CD8-positive, alpha-beta memory T cell (primary cell): ENCODE measurements around the gene ATAD5. TPM values are rescaled to one million over a fixed set of nuclear protein-coding genes. Genes with fewer than 3 reads are reported as not detected.
"Not testable (repeated sequence)": the region's sequence is repeated elsewhere in the genome, so short reads cannot be mapped to it uniquely, and the experiment has no call there.

Experiments used
- CTCF ChIA-PET: fragments of 350-600 bp; sonication (Branson Sonifier 250); formaldehyde crosslinking; loops from one replicate; lab custom pipeline; 2021; ENCODE audit warnings: antibody characterized with exemption; lab: Charles Lee
- POLR2A ChIA-PET: fragments of 350-600 bp; sonication (Branson Sonifier 250); formaldehyde crosslinking; loops from one replicate; lab custom pipeline; 2021; ENCODE audit warnings: antibody characterized with exemption; lab: Charles Lee
- DNase-seq, 5 donors: peaks; one replicate each; pipeline versions ENCODE4 v3.0.0 to v3.0.0-alpha.2; 2020 to 2022; ENCODE audit warnings: mixed read lengths in 1 of 5
- H3K27ac ChIP-seq: one replicate; pipeline ENCODE4 v1.7.0; 2013; ENCODE audit warnings: low read depth, mild to moderate bottlenecking, low read length, moderate library complexity
- H3K27me3 ChIP-seq: 2 replicates; pipeline ENCODE4 v1.7.0; 2013; ENCODE audit warnings: low read length, mild to moderate bottlenecking; ENCODE audit not compliant: insufficient read depth, poor library complexity, severe bottlenecking
- H3K36me3 ChIP-seq: 2 replicates; pipeline ENCODE4 v1.7.0; 2013; ENCODE audit warnings: mild to moderate bottlenecking, low read length, moderate library complexity; ENCODE audit not compliant: insufficient read depth
- H3K4me1 ChIP-seq: 2 replicates; pipeline ENCODE4 v1.7.0; 2013; ENCODE audit warnings: mild to moderate bottlenecking, low read length, moderate library complexity; ENCODE audit not compliant: insufficient read depth
- H3K4me3 ChIP-seq: 2 replicates; pipeline ENCODE4 v1.7.0; 2013; ENCODE audit warnings: mild to moderate bottlenecking, low read length
- H3K9me3 ChIP-seq: 2 replicates; pipeline ENCODE4 v1.7.0; 2013; ENCODE audit warnings: mild to moderate bottlenecking, low read length
- H3K27ac Mint-ChIP-seq, 8 donors: one replicate each; pipeline ENCODE4 v1.8.0; 2020 to 2021; ENCODE audit warnings: mixed read lengths in 8 of 8, mild to moderate bottlenecking in 6 of 8, inconsistent platforms in 3 of 8, moderate library complexity in 3 of 8
- H3K27me3 Mint-ChIP-seq, 2 donors: one replicate each; pipeline ENCODE4 v1.8.0; 2020 to 2021; ENCODE audit warnings: mixed read lengths in 2 of 2, mild to moderate bottlenecking in 1 of 2, moderate library complexity in 1 of 2
- H3K36me3 Mint-ChIP-seq, 3 donors: one replicate each; pipeline ENCODE4 v1.8.0; 2020 to 2021; ENCODE audit warnings: mixed read lengths in 3 of 3, inconsistent platforms in 1 of 3, mild to moderate bottlenecking in 1 of 3
- H3K4me1 Mint-ChIP-seq, 3 donors: one replicate each; pipeline ENCODE4 v1.8.0; 2020 to 2021; ENCODE audit warnings: mixed read lengths in 3 of 3, inconsistent platforms in 1 of 3, mild to moderate bottlenecking in 1 of 3
- H3K4me3 Mint-ChIP-seq, 7 donors: one replicate each; pipeline ENCODE4 v1.8.0; 2020 to 2021; ENCODE audit warnings: mixed read lengths in 7 of 7, mild to moderate bottlenecking in 6 of 7, moderate library complexity in 4 of 7, inconsistent platforms in 2 of 7
- H3K9me3 Mint-ChIP-seq, 5 donors: one replicate each; pipeline ENCODE4 v1.8.0; 2020 to 2022; ENCODE audit warnings: mixed read lengths in 5 of 5, mild to moderate bottlenecking in 3 of 5, moderate library complexity in 2 of 5, inconsistent platforms in 1 of 5
- polyA plus RNA-seq: library from polyadenylated mRNA; unstranded; fragments of 300-500 nt; fragmentation: Illumina TruSeq; gene quantifications from one replicate; pipeline ENCODE4 v1.2.3, GENCODE V29; 2021
- total RNA-seq, 2 experiments: library from RNA; stranded (reverse); gene quantifications; one replicate each; pipeline ENCODE4 v1.2.3, GENCODE V29; 2021

Gene ATAD5
- total and polyA plus RNA-seq, 3 experiments from 2014 or later: 2.3 to 27.8 (median 25.5) TPM

- H3K27me3 ChIP-seq, H3K9me3 ChIP-seq, H3K36me3 ChIP-seq, H3K9me3 Mint-ChIP-seq, H3K4me3 ChIP-seq, POLR2A ChIA-PET, H3K4me3 Mint-ChIP-seq, H3K27me3 Mint-ChIP-seq, DNase-seq, H3K27ac ChIP-seq: not testable (repeated sequence)
- H3K4me1 ChIP-seq: peaks cover 75% of the 10 kb centered on the region
- peak overlapping the region in 1 of 8 donors; percentile 76 for H3K27ac Mint-ChIP-seq
- peaks cover 50 to 66% (median 59%) of the 10 kb centered on the region in 3 donors for H3K4me1 Mint-ChIP-seq
- CTCF ChIA-PET: interaction anchor here (7.7 kb wide), 1 partner anchor 10 kb away, joined by 90 read pairs; the partner anchor contains the start of gene CRLF3
- H3K36me3 Mint-ChIP-seq: peaks cover 0 to 28% (median 8%) of the 10 kb centered on the region in 3 donors
These were observed 17.5 kb upstream of the ATAD5 start for GRCh38 chr17:30814236-30814635.

GRCh38 chr17:30814860-30815259, 16.9 kb upstream of the ATAD5 start:
- Mint-ChIP-seq H3K4me1 (peaks cover 50 to 66% (median 59%) of the 10 kb centered on the region in 3 donors), H3K36me3 (peaks cover 0 to 22% (median 8%) of the 10 kb centered on the region in 3 donors)
- H3K36me3 ChIP-seq, H3K9me3 ChIP-seq, H3K9me3 Mint-ChIP-seq, H3K27ac Mint-ChIP-seq, H3K4me3 ChIP-seq, H3K27me3 Mint-ChIP-seq, H3K27ac ChIP-seq, H3K4me3 Mint-ChIP-seq, H3K27me3 ChIP-seq, DNase-seq, POLR2A ChIA-PET: not testable (repeated sequence)
- CTCF ChIA-PET: interaction anchor here (7.7 kb wide), 1 partner anchor 9 kb away, joined by 90 read pairs; the partner anchor contains the start of gene CRLF3
- H3K4me1 ChIP-seq: peaks cover 75% of the 10 kb centered on the region

- peaks cover 75% of the 10 kb centered on the region for H3K4me1 ChIP-seq
- POLR2A ChIA-PET: interaction anchor here (0.7 kb wide), 1 partner anchor 1058 kb away, joined by 9 read pairs; no protein-coding TSS in a partner anchor
- H3K9me3 Mint-ChIP-seq: no peaks in the 10 kb centered on the region
- peaks cover 0 to 24% (median 8%) of the 10 kb centered on the region in 3 donors for H3K36me3 Mint-ChIP-seq
- no peak overlapping the region for H3K27ac ChIP-seq
- H3K9me3 ChIP-seq: no peaks in the 10 kb centered on the region
- peak overlapping the region in 1 of 8 donors; percentile 60 for H3K27ac Mint-ChIP-seq
- H3K4me3 Mint-ChIP-seq: peak overlapping the region in 1 of 7 donors; percentile 59
- H3K4me3 ChIP-seq: no peak overlapping the region
- H3K27me3 Mint-ChIP-seq: no peaks in the 10 kb centered on the region
- no peak for DNase-seq
- H3K36me3 ChIP-seq: no peaks in the 10 kb centered on the region
- CTCF ChIA-PET: no interaction called here
- no peaks in the 10 kb centered on the region for H3K27me3 ChIP-seq
- peaks cover 52 to 66% (median 60%) of the 10 kb centered on the region in 3 donors for H3K4me1 Mint-ChIP-seq
These were observed 15.6 kb upstream of the ATAD5 start for GRCh38 chr17:30816165-30816564.

- Mint-ChIP-seq H3K4me1 (peaks cover 53 to 64% (median 58%) of the 10 kb centered on the region in 3 donors), H3K36me3 (peaks cover 0 to 27% (median 5%) of the 10 kb centered on the region in 3 donors), H3K27me3 (no peaks in the 10 kb centered on the region), H3K9me3 (no peaks in the 10 kb centered on the region), H3K27ac (peak overlapping the region; percentile 70 to 96 (median 90)), H3K4me3 (peak overlapping the region; percentile 84 to 99 (median 93))
- Histone ChIP-seq H3K27ac (no peak overlapping the region), H3K4me3 (peak overlapping the region; percentile 20), H3K4me1 (peaks cover 65% of the 10 kb centered on the region), H3K27me3 (no peaks in the 10 kb centered on the region), H3K36me3 (no peaks in the 10 kb centered on the region), H3K9me3 (no peaks in the 10 kb centered on the region)
- POLR2A ChIA-PET: interaction anchor here (0.6 to 1.4 kb wide), 3 partner anchors 11 to 86 kb away, joined by 3 to 4 read pairs (median 3); no protein-coding TSS in a partner anchor
- CTCF ChIA-PET: interaction anchor here (4.2 kb wide), 1 partner anchor 11 kb away, joined by 18 read pairs; no protein-coding TSS in a partner anchor
- DNase-seq: no peak
These were observed 11.6 kb upstream of the ATAD5 start for GRCh38 chr17:30819971-30820705.

GRCh38 chr17:30821871-30822723, 9.7 kb upstream of the ATAD5 start:
- no peaks in the 10 kb centered on the region for H3K27me3 ChIP-seq
- Mint-ChIP-seq H3K27me3 (no peaks in the 10 kb centered on the region), H3K4me3 (peak overlapping the region; percentile 90 to 99 (median 95)), H3K9me3 (no peaks in the 10 kb centered on the region), H3K27ac (peak overlapping the region; percentile 71 to 99 (median 92)), H3K36me3 (peaks cover 0 to 22% (median 3%) of the 10 kb centered on the region in 3 donors), H3K4me1 (peaks cover 48 to 62% (median 59%) of the 10 kb centered on the region in 3 donors)
- CTCF ChIA-PET: interaction anchor here (1.2 to 5.0 kb wide), 2 partner anchors 11 to 17 kb away, joined by 3 to 90 read pairs; no protein-coding TSS in a partner anchor
- H3K27ac ChIP-seq: no peak overlapping the region
- H3K36me3 ChIP-seq: no peaks in the 10 kb centered on the region
- peak overlapping the region; percentile 96 for H3K4me3 ChIP-seq
- H3K9me3 ChIP-seq: no peaks in the 10 kb centered on the region
- DNase-seq: peak in 1 of 5 donors; percentile 44
- POLR2A ChIA-PET: interaction anchor here (4.2 kb wide), 1 partner anchor 12 kb away, joined by 51 read pairs; no protein-coding TSS in a partner anchor
- peaks cover 55% of the 10 kb centered on the region for H3K4me1 ChIP-seq

GRCh38 chr17:30822919-30823318, 8.8 kb upstream of the ATAD5 start:
- POLR2A ChIA-PET: interaction anchor here (4.2 kb wide), 1 partner anchor 13 kb away, joined by 51 read pairs; no protein-coding TSS in a partner anchor
- peak in 1 of 5 donors; percentile 19 for DNase-seq

GRCh38 chr17:30823421-30823820, 8.3 kb upstream of the ATAD5 start:
- ChIA-PET POLR2A (interaction anchor here (4.2 kb wide), 1 partner anchor 13 kb away, joined by 51 read pairs; no protein-coding TSS in a partner anchor), CTCF (interaction anchor here (1.4 to 6.1 kb wide), 5 partner anchors 12 to 44 kb away, joined by 4 to 90 read pairs (median 8); no protein-coding TSS in a partner anchor)
- no peaks in the 10 kb centered on the region for H3K36me3 ChIP-seq
- no peaks in the 10 kb centered on the region for H3K27me3 ChIP-seq
- peak overlapping the region; percentile 96 for H3K4me3 ChIP-seq
- H3K9me3 Mint-ChIP-seq: no peaks in the 10 kb centered on the region
- H3K4me3 Mint-ChIP-seq: peak overlapping the region; percentile 90 to 99 (median 95)
- peaks cover 47% of the 10 kb centered on the region for H3K4me1 ChIP-seq
- H3K27ac ChIP-seq: peak overlapping the region; percentile 78
- H3K4me1 Mint-ChIP-seq: peaks cover 46 to 55% (median 52%) of the 10 kb centered on the region in 3 donors
- H3K27ac Mint-ChIP-seq: peak overlapping the region; percentile 82 to 99 (median 92)
- peaks cover 0 to 22% (median 3%) of the 10 kb centered on the region in 3 donors for H3K36me3 Mint-ChIP-seq
- no peaks in the 10 kb centered on the region for H3K27me3 Mint-ChIP-seq
- no peak for DNase-seq
- H3K9me3 ChIP-seq: no peaks in the 10 kb centered on the region

More at GRCh38 chr17:30822919-30823318, 8.8 kb upstream of the ATAD5 start:
- Mint-ChIP-seq H3K36me3 (peaks cover 0 to 22% (median 3%) of the 10 kb centered on the region in 3 donors), H3K4me1 (peaks cover 48 to 60% (median 57%) of the 10 kb centered on the region in 3 donors), H3K4me3 (peak overlapping the region; percentile 90 to 99 (median 95)), H3K27ac (peak overlapping the region; percentile 61 to 99 (median 88))
- H3K27me3 Mint-ChIP-seq, H3K36me3 ChIP-seq, H3K9me3 ChIP-seq, H3K27me3 ChIP-seq, H3K27ac ChIP-seq, H3K9me3 Mint-ChIP-seq: not testable (repeated sequence)
- Histone ChIP-seq H3K4me3 (peak overlapping the region; percentile 96), H3K4me1 (peaks cover 52% of the 10 kb centered on the region)
- CTCF ChIA-PET: interaction anchor here (1.2 to 6.1 kb wide), 3 partner anchors 12 to 18 kb away, joined by 3 to 90 read pairs (median 58); no protein-coding TSS in a partner anchor
